Measurements from ENCODE around the gene KCNJ2. TPM values are rescaled to one million over a fixed set of nuclear protein-coding genes. Genes with fewer than 3 reads are reported as not detected.

Gene KCNJ2
- total RNA-seq, 1 experiment from 2014 or later, result 0.15 TPM

DNA sequence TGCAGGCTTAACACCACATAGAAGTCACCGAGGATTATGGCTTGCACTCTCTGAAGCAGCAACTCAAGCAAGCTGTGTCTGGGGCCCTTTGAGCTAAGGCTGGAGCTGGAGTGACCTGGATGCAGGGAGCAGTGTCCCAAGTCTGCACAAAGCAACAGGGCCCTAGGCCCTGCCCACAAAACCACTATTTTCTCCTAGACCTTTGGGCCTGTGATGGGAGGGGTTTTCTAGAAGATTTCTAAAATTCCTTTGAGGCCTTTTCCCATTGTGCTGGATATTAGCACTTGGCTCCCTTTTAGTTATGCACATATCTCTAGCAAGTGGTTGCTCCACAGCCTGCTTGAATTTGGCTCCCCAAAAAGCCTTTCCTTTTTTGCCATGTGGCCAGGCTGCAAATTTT, 49.8 kb upstream of the KCNJ2 start:
- no peak overlapping the region for H3K27ac ChIP-seq (ENCODE audit: insufficient read length, low read depth, low read length)
- H2BK120ac ChIP-seq (ENCODE audit: low read depth, low read length, poor library complexity, severe bottlenecking), result no peak overlapping the region
- no peak overlapping the region for H3K9ac ChIP-seq (ENCODE audit: extremely low read depth, insufficient read length, low read length)
- Mint-ChIP-seq H3K27me3 (ENCODE audit: low read depth) (no peaks in the 10 kb centered on the region), H3K9me3 (peaks cover 8% of the 10 kb centered on the region in 2 experiments; a peak in 3 of 5 replicates), H3K4me1 (peaks cover 4 to 8% of the 10 kb centered on the region in 2 experiments; a peak in 3 of 4 replicates), H3K36me3 (ENCODE audit: insufficient read depth in 1 of 3, low read depth in 3 of 3) (peaks cover 0 to 11% (median 0%) of the 10 kb centered on the region in 3 experiments; a peak in 1 of 7 replicates), H3K27ac (no peak overlapping the region), H3K4me3 (no peak overlapping the region)
- H4K91ac ChIP-seq (ENCODE audit: insufficient read length, low read depth, low read length), result no peak overlapping the region
- H3K27me3 ChIP-seq (ENCODE audit: insufficient read depth, low read length), result no peaks in the 10 kb centered on the region
- H3K4me1 ChIP-seq (ENCODE audit: insufficient read depth, low read length), result no peaks in the 10 kb centered on the region
- H3K56ac ChIP-seq (ENCODE audit: insufficient read length, low read depth, low read length), result no peak overlapping the region
- no peak overlapping the region for H3K23ac ChIP-seq (ENCODE audit: insufficient read length, low read depth, low read length)
- no peak overlapping the region for H3K14ac ChIP-seq (ENCODE audit: insufficient read depth, low read length)
- H2BK20ac ChIP-seq (ENCODE audit: low read depth, low read length, poor library complexity, severe bottlenecking), result no peak overlapping the region
- no peak overlapping the region for H4K8ac ChIP-seq (replicated peaks; ENCODE audit: insufficient read length, low read depth, low read length)
- no peak overlapping the region for H3K4me2 ChIP-seq (ENCODE audit: insufficient read depth, insufficient read length, low read length)
- H3K4ac ChIP-seq (ENCODE audit: low read depth, low read length), result no peak overlapping the region
- no CpG with 5 or more reads among the region's 1 CpG for WGBS (ENCODE audit: extremely low coverage, insufficient read length, low lambda C conversion rate)
- no peak overlapping the region for H2AFZ ChIP-seq (ENCODE audit: low read length)
- TF ChIP-seq, protein P1, sequence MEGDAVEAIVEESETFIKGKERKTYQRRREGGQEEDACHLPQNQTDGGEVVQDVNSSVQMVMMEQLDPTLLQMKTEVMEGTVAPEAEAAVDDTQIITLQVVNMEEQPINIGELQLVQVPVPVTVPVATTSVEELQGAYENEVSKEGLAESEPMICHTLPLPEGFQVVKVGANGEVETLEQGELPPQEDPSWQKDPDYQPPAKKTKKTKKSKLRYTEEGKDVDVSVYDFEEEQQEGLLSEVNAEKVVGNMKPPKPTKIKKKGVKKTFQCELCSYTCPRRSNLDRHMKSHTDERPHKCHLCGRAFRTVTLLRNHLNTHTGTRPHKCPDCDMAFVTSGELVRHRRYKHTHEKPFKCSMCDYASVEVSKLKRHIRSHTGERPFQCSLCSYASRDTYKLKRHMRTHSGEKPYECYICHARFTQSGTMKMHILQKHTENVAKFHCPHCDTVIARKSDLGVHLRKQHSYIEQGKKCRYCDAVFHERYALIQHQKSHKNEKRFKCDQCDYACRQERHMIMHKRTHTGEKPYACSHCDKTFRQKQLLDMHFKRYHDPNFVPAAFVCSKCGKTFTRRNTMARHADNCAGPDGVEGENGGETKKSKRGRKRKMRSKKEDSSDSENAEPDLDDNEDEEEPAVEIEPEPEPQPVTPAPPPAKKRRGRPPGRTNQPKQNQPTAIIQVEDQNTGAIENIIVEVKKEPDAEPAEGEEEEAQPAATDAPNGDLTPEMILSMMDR (conservative IDR thresholded peaks at IDR 0.05), result no peak
- no peaks in the 10 kb centered on the region for H3K79me1 ChIP-seq (ENCODE audit: insufficient read depth, low read depth, low read length, poor library complexity, severe bottlenecking)
- H2AK5ac ChIP-seq (ENCODE audit: insufficient read length, low read length), result no peak overlapping the region
- no peaks in the 10 kb centered on the region for H4K20me1 ChIP-seq (ENCODE audit: control insufficient read depth, insufficient read depth, insufficient read length)
- no peak for DNase-seq
- no peak overlapping the region for H2BK5ac ChIP-seq (ENCODE audit: insufficient read length, low read length)
- H2BK15ac ChIP-seq (ENCODE audit: low read depth, low read length), result no peak overlapping the region
- no peak overlapping the region for H2BK12ac ChIP-seq (ENCODE audit: insufficient read length, low read depth, low read length)
- H3K23me2 ChIP-seq (ENCODE audit: insufficient read length, low read depth, low read length, poor library complexity, severe bottlenecking), result no peaks in the 10 kb centered on the region
- H3T11ph ChIP-seq (ENCODE audit: low read length), result no peak overlapping the region
- no peaks in the 10 kb centered on the region for H3K79me2 ChIP-seq (ENCODE audit: insufficient read depth, low read length)
- H3K9me3 ChIP-seq (ENCODE audit: control insufficient read depth, low read depth, low read length), result no peaks in the 10 kb centered on the region
- H4K5ac ChIP-seq (ENCODE audit: insufficient read length, low read depth, low read length), result no peak overlapping the region
- H3K18ac ChIP-seq (ENCODE audit: insufficient read length, low read depth, low read length), result no peak overlapping the region

All from H9 (cell line).